ENCODE data around the gene HHAT. TPM values are rescaled to one million over a fixed set of nuclear protein-coding genes. Genes with fewer than 3 reads are reported as not detected.
"Not testable (repeated sequence)": the region's sequence is repeated elsewhere in the genome, so short reads cannot be mapped to it uniquely, and the experiment has no call there.

The HHAT gene
- polyA plus RNA-seq, 2 donors = 1.6 to 1.8 TPM

DNA sequence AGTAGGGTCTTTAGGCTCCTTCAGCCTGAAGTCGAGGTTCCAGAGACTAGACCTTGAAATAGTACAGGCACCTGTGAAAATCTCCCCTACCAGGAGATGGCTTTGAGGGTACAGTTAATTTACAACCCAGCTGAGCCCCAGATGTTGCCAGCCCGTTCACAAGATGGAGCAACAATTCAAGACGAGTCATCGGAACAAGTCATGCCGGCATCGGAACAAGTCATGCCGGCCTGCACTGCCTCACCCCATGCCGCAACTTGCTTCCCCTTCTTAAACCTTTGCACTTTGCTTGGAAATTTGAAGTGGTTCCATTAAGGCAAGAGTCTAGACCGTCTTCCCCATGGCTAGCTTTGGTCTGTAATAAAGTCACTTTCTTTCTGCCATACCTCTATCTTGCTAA, 16.0 kb downstream of the HHAT start:
- H3K4me3 ChIP-seq (ENCODE audit: low read depth in 1 of 2, low read length in 2 of 2) = no peak overlapping the region

DNA sequence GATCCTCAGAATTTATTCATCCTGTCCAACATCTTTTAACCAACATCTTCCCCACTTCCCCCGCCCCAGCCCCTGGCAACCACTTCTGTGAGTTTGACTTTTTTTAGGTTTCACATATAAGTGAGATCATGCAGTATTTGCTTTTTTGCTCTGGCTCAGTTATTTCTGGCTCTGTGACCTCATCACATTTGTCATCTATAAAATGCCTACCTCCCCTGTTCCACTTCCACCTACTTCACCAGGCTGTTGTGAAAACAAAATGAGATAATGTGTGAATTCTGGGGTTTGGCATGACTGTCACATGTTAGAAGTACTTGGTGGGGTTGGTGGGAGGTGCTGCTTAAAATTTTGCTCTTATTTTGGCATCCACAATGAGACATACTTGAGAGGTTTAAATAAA, 18.4 kb downstream of the HHAT start:
- H3K4me3 ChIP-seq (ENCODE audit: low read depth in 1 of 2, low read length in 2 of 2) = no peak overlapping the region
- no peaks in the 10 kb centered on the region for H3K27me3 ChIP-seq (ENCODE audit: control insufficient read depth in 1 of 2, insufficient read depth in 2 of 2, low read length in 2 of 2)
- WGBS, 2 donors = 87 to 93% methylated on average over 1 of the region's 1 CpG
- H3K9me3 ChIP-seq (ENCODE audit: control insufficient read depth in 2 of 2, insufficient read depth in 1 of 2, low read depth in 1 of 2, low read length in 1 of 2) = no peaks in the 10 kb centered on the region
- peaks cover 0 to 2% of the 10 kb centered on the region in 2 donors for H3K4me1 ChIP-seq (ENCODE audit: control insufficient read depth in 2 of 2, insufficient read depth in 2 of 2, low read length in 1 of 2)
- no peaks in the 10 kb centered on the region for H3K36me3 ChIP-seq (ENCODE audit: control insufficient read depth in 2 of 2, insufficient read depth in 2 of 2, low read length in 1 of 2)
- H3K27ac ChIP-seq (ENCODE audit: low read depth in 2 of 2, low read length in 1 of 2) = no peak overlapping the region

More for the DNA sequence above, 16.0 kb downstream of the HHAT start:
- H3K36me3 ChIP-seq (ENCODE audit: control insufficient read depth in 2 of 2, insufficient read depth in 2 of 2, low read length in 1 of 2) = no peaks in the 10 kb centered on the region
- H3K27me3 ChIP-seq (ENCODE audit: control insufficient read depth in 1 of 2, insufficient read depth in 2 of 2, low read length in 2 of 2) = no peaks in the 10 kb centered on the region
- WGBS, 2 donors = 69 to 76% methylated on average over 9 of the region's 9 CpGs
- H3K27ac ChIP-seq (ENCODE audit: low read depth in 2 of 2, low read length in 1 of 2) = no peak overlapping the region
- H3K4me1 ChIP-seq (ENCODE audit: control insufficient read depth in 2 of 2, insufficient read depth in 2 of 2, low read length in 1 of 2) = peaks cover 0 to 2% of the 10 kb centered on the region in 2 donors
- H3K9me3 ChIP-seq (ENCODE audit: control insufficient read depth in 2 of 2, insufficient read depth in 1 of 2, low read depth in 1 of 2, low read length in 1 of 2) = no peaks in the 10 kb centered on the region

DNA sequence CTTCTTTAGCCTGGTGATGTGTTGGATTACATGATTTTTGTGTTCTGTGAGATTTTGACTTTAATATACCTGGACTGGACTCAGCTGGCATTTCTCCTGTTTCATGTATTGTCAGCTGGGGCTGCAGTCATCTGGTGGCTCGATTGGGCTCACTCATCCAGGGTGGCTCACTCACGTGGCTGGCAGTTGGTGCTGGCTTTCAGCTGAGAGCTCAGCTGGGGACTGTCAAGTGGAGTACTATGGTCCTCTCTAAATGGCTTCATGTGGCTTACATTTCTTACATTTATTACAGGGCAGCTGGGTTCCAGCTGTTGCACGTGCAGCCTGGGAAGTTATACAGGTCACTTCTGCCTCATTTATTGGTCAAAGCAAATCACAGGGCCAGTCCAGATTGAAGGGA, 22.8 kb downstream of the HHAT start:
- no peak overlapping the region for H3K4me3 ChIP-seq (ENCODE audit: low read depth in 1 of 2, low read length in 2 of 2)
- H3K27ac ChIP-seq (ENCODE audit: low read depth in 2 of 2, low read length in 1 of 2) = no peak overlapping the region
- 67 to 73% methylated on average over 3 of the region's 3 CpGs for WGBS, 2 donors
- no peaks in the 10 kb centered on the region for H3K4me1 ChIP-seq (ENCODE audit: control insufficient read depth in 2 of 2, insufficient read depth in 2 of 2, low read length in 1 of 2)
- H3K27me3 ChIP-seq (ENCODE audit: control insufficient read depth in 1 of 2, insufficient read depth in 2 of 2, low read length in 2 of 2) = no peaks in the 10 kb centered on the region
- no peaks in the 10 kb centered on the region for H3K36me3 ChIP-seq (ENCODE audit: control insufficient read depth in 2 of 2, insufficient read depth in 2 of 2, low read length in 1 of 2)
- H3K9me3 ChIP-seq (ENCODE audit: control insufficient read depth in 2 of 2, insufficient read depth in 1 of 2, low read depth in 1 of 2, low read length in 1 of 2) = no peaks in the 10 kb centered on the region

DNA sequence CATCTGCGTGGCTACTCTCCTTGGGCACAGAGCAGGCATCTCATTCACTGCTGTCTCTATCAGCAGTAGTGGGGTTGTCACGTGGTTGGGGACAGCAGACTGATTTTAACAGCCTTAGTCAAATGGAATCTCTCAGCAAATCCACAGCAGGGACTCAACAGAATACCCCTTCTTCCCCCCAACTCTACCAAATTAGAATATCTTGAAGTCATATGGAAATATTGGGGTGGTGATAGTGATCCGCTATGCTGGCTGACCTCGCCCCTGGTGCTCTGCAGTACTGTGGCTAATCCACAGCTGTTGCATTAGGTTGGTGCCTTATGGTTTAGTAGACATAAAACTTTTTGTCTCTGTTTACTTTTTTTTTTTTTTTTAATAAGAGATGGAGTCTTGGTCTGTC, 23.9 kb downstream of the HHAT start:
- WGBS, 2 donors = 86 to 92% methylated on average over 4 of the region's 4 CpGs
- Histone ChIP-seq H3K4me3 (ENCODE audit: low read depth in 1 of 2, low read length in 2 of 2) (no peak overlapping the region), H3K27ac (ENCODE audit: low read depth in 2 of 2, low read length in 1 of 2) (no peak overlapping the region)

DNA sequence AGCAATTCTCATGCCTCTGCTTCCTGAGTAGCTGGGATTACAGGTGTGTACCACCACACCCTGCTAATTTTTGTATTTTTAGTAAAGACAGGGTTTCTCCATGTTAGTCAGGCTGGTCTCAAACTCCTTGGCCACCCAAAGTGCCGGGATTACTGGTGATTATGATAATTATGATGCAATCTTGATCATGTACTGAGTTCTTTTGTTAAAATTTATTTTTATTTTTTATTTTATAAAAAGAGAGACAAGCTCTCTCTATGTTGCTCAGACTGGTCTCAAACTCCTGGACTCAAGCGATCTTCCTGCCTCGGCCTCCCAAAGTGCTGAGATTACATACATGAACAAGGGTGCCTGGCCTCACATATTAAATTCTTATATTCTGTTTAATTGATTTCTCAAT, 25.6 kb downstream of the HHAT start:
- not testable (repeated sequence) for H3K4me1 ChIP-seq (ENCODE audit: control insufficient read depth in 2 of 2, insufficient read depth in 2 of 2, low read length in 1 of 2); H3K27ac ChIP-seq (ENCODE audit: low read depth in 2 of 2, low read length in 1 of 2); H3K36me3 ChIP-seq (ENCODE audit: control insufficient read depth in 2 of 2, insufficient read depth in 2 of 2, low read length in 1 of 2); H3K4me3 ChIP-seq (ENCODE audit: low read depth in 1 of 2, low read length in 2 of 2); H3K27me3 ChIP-seq (ENCODE audit: control insufficient read depth in 1 of 2, insufficient read depth in 2 of 2, low read length in 2 of 2); H3K9me3 ChIP-seq (ENCODE audit: control insufficient read depth in 2 of 2, insufficient read depth in 1 of 2, low read depth in 1 of 2, low read length in 1 of 2)
- 95 to 98% methylated on average over 3 of the region's 3 CpGs for WGBS, 2 donors

More for the DNA sequence above, 23.9 kb downstream of the HHAT start:
- no peaks in the 10 kb centered on the region for H3K27me3 ChIP-seq (ENCODE audit: control insufficient read depth in 1 of 2, insufficient read depth in 2 of 2, low read length in 2 of 2)
- no peaks in the 10 kb centered on the region for H3K4me1 ChIP-seq (ENCODE audit: control insufficient read depth in 2 of 2, insufficient read depth in 2 of 2, low read length in 1 of 2)
- H3K9me3 ChIP-seq (ENCODE audit: control insufficient read depth in 2 of 2, insufficient read depth in 1 of 2, low read depth in 1 of 2, low read length in 1 of 2) = no peaks in the 10 kb centered on the region
- no peaks in the 10 kb centered on the region for H3K36me3 ChIP-seq (ENCODE audit: control insufficient read depth in 2 of 2, insufficient read depth in 2 of 2, low read length in 1 of 2)

DNA sequence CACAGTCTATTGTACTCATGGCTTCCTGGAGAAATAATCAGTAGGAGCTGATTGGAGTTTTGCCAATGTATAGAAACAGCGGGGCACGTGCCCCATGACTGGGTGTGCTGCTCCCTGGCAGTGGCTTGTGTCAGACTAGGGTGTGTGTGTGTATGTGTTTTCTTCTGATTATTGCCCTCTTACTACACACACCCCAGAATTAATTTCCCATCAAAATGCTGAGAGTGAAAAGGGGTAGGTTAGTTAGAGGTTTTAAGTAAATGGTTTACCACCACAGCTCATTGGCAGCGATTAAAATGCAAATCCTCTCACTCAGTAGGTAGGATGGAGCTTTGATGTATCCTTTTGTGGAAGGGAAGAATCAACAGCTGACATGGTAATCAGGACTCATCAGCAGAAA, 29.9 kb downstream of the HHAT start:
- Histone ChIP-seq H3K36me3 (ENCODE audit: control insufficient read depth in 2 of 2, insufficient read depth in 2 of 2, low read length in 1 of 2) (no peaks in the 10 kb centered on the region), H3K27me3 (ENCODE audit: control insufficient read depth in 1 of 2, insufficient read depth in 2 of 2, low read length in 2 of 2) (no peaks in the 10 kb centered on the region), H3K9me3 (ENCODE audit: control insufficient read depth in 2 of 2, insufficient read depth in 1 of 2, low read depth in 1 of 2, low read length in 1 of 2) (no peaks in the 10 kb centered on the region), H3K27ac (ENCODE audit: low read depth in 2 of 2, low read length in 1 of 2) (no peak overlapping the region), H3K4me3 (ENCODE audit: low read depth in 1 of 2, low read length in 2 of 2) (no peak overlapping the region), H3K4me1 (ENCODE audit: control insufficient read depth in 2 of 2, insufficient read depth in 2 of 2, low read length in 1 of 2) (no peaks in the 10 kb centered on the region)
- WGBS, 2 donors = 50 to 53% methylated on average over 3 of the region's 3 CpGs

DNA sequence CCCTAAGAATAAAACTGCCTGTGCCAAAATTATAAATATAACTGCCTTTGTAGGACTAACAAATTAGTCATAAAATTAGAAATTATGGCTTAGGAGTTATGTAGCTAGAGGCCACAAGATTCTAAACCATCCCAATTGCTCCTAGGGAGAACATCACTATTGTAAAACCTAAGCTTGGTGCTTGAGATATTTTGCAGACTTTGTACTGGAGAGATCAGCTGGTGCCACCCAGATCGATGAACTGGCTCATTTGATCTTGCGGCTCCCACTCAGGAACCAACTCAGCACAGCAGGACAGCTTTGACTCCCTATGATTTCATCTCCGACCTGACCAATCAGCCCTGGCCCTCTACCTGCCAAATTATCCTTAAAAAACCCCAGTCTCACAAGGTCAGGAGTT, 30.6 kb downstream of the HHAT start:
- Histone ChIP-seq H3K27ac (ENCODE audit: low read depth in 2 of 2, low read length in 1 of 2) (no peak overlapping the region), H3K4me3 (ENCODE audit: low read depth in 1 of 2, low read length in 2 of 2) (no peak overlapping the region), H3K4me1 (ENCODE audit: control insufficient read depth in 2 of 2, insufficient read depth in 2 of 2, low read length in 1 of 2) (no peaks in the 10 kb centered on the region), H3K27me3 (ENCODE audit: control insufficient read depth in 1 of 2, insufficient read depth in 2 of 2, low read length in 2 of 2) (no peaks in the 10 kb centered on the region), H3K36me3 (ENCODE audit: control insufficient read depth in 2 of 2, insufficient read depth in 2 of 2, low read length in 1 of 2) (no peaks in the 10 kb centered on the region), H3K9me3 (ENCODE audit: control insufficient read depth in 2 of 2, insufficient read depth in 1 of 2, low read depth in 1 of 2, low read length in 1 of 2) (no peaks in the 10 kb centered on the region)
- WGBS, 2 donors = 88 to 94% methylated on average over 3 of the region's 3 CpGs

DNA sequence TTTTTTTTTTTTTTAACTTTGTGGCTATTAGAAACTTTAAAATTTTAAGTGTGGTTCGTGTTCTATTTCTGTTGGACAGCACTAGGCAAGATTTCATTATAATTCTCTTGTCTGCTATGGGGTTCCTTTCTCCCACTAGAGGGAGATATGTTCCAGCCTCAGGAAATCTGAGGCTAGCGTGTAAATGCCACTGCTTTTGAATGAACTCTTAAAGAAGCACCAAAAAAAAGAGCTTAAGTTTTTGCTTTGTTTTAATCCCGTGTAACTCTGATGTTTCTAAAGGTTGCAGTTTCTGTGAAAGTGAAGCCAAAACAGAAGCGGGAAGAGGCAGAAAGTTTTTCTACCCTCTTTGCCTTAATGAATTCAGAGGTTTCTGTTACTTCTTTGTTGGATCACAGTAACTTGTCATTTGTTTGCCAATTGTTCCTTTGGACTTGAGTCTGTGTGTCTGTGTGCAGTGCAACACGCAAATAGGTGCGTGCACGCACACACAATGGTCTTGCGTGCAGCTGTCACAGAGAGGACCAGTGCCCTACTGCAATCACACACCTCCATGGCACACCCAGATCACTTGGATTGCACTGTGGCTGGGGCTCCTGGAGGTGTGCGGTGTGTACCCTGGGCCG, 32.3 kb downstream of the HHAT start:
- Histone ChIP-seq H3K4me3 (ENCODE audit: low read depth in 1 of 2, low read length in 2 of 2) (no peak overlapping the region), H3K27ac (ENCODE audit: low read depth in 2 of 2, low read length in 1 of 2) (no peak overlapping the region), H3K27me3 (ENCODE audit: control insufficient read depth in 1 of 2, insufficient read depth in 2 of 2, low read length in 2 of 2) (no peaks in the 10 kb centered on the region), H3K4me1 (ENCODE audit: control insufficient read depth in 2 of 2, insufficient read depth in 2 of 2, low read length in 1 of 2) (peaks cover 3 to 4% of the 10 kb centered on the region in 2 donors), H3K36me3 (ENCODE audit: control insufficient read depth in 2 of 2, insufficient read depth in 2 of 2, low read length in 1 of 2) (no peaks in the 10 kb centered on the region), H3K9me3 (ENCODE audit: control insufficient read depth in 2 of 2, insufficient read depth in 1 of 2, low read depth in 1 of 2, low read length in 1 of 2) (no peaks in the 10 kb centered on the region)
- 40 to 43% methylated on average over 10 of the region's 10 CpGs for WGBS, 2 donors

DNA sequence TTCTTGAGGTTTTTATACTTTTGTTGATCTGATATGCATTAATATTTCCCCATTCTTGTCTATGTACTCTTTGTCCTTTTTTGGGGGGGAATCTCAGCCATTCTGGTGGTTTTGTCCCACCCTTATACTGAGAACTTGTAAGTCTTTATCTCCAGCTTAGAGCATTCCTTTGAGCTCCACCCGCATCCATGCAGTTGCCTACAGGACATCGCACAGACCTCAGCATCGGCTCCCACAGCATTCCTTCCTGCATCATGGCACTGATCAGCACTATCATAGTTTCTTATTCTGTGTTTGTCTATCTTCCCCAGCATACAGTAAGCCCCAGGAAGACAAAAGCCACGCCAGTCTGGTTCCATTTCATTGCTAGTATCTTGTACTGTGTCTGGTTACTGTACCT, 33.0 kb downstream of the HHAT start:
- H3K4me3 ChIP-seq (ENCODE audit: low read depth in 1 of 2, low read length in 2 of 2) = no peak overlapping the region
- WGBS, 2 donors = 88 to 92% methylated on average over 4 of the region's 4 CpGs
- H3K4me1 ChIP-seq (ENCODE audit: control insufficient read depth in 2 of 2, insufficient read depth in 2 of 2, low read length in 1 of 2) = peaks cover 3 to 5% of the 10 kb centered on the region in 2 donors
- no peak overlapping the region for H3K27ac ChIP-seq (ENCODE audit: low read depth in 2 of 2, low read length in 1 of 2)
- H3K9me3 ChIP-seq (ENCODE audit: control insufficient read depth in 2 of 2, insufficient read depth in 1 of 2, low read depth in 1 of 2, low read length in 1 of 2) = no peaks in the 10 kb centered on the region
- H3K27me3 ChIP-seq (ENCODE audit: control insufficient read depth in 1 of 2, insufficient read depth in 2 of 2, low read length in 2 of 2) = no peaks in the 10 kb centered on the region
- no peaks in the 10 kb centered on the region for H3K36me3 ChIP-seq (ENCODE audit: control insufficient read depth in 2 of 2, insufficient read depth in 2 of 2, low read length in 1 of 2)

DNA sequence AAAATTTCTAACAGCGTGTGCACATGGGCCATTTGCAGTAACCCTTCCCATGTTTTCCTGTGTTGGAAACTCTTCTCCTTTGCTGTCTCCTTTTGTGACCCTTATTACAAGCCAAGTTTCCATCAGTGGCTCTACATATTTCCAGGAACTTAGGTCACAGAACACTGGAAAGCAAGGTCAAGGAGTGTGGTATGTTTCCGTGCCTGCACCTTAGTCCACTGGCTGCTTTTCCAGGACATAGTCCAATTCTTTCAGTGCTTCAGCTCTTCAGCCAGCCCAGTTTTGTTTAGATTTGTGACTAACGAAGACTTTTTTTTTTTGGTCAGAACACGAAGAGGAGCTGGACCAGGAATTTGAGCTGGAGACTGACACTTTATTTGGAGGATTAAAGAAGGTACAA, 33.8 kb downstream of the HHAT start:
- Histone ChIP-seq H3K27ac (ENCODE audit: low read depth in 2 of 2, low read length in 1 of 2) (no peak overlapping the region), H3K27me3 (ENCODE audit: control insufficient read depth in 1 of 2, insufficient read depth in 2 of 2, low read length in 2 of 2) (no peaks in the 10 kb centered on the region), H3K36me3 (ENCODE audit: control insufficient read depth in 2 of 2, insufficient read depth in 2 of 2, low read length in 1 of 2) (no peaks in the 10 kb centered on the region), H3K4me3 (ENCODE audit: low read depth in 1 of 2, low read length in 2 of 2) (no peak overlapping the region), H3K4me1 (ENCODE audit: control insufficient read depth in 2 of 2, insufficient read depth in 2 of 2, low read length in 1 of 2) (peaks cover 3 to 7% of the 10 kb centered on the region in 2 donors), H3K9me3 (ENCODE audit: control insufficient read depth in 2 of 2, insufficient read depth in 1 of 2, low read depth in 1 of 2, low read length in 1 of 2) (no peaks in the 10 kb centered on the region)
- 60 to 64% methylated on average over 4 of the region's 4 CpGs for WGBS, 2 donors
